Caco-2 (cell line): ENCODE measurements around the gene ARHGAP42. TPM values are rescaled to one million over a fixed set of nuclear protein-coding genes. Genes with fewer than 3 reads are reported as not detected.

Experiments
- BruUV-seq: library from RNA; stranded (reverse); fragments of 400-500 nt; replicated peaks from 2 replicates; lab custom pipeline; 2021; lab: Mats Ljungman, UMichigan
- CTCF ChIA-PET: fragments of 300-600 bp; sonication (Branson Sonifier 250); formaldehyde crosslinking; loops from one replicate; lab custom pipeline; 2022; ENCODE audit warnings: antibody characterized with exemption; lab: Charles Lee
- POLR2A ChIA-PET: fragments of 300-600 bp; sonication (Branson Sonifier 250); formaldehyde crosslinking; loops from one replicate; lab custom pipeline; 2022; ENCODE audit warnings: antibody characterized with exemption; lab: Charles Lee
- DNase-seq, 2 experiments: peaks; one replicate each; pipeline versions ENCODE4 v3.0.0 to v3.0.0-alpha.2; 2020 to 2022
- H3K27me3 ChIP-seq: replicated peaks from 2 replicates; pipeline ENCODE4 v1.6.0; 2011; ENCODE audit warnings: low read length; ENCODE audit not compliant: control insufficient read depth, insufficient read depth
- H3K36me3 ChIP-seq: 2 replicates; pipeline ENCODE4 v1.5.1; 2011; ENCODE audit warnings: low read length; ENCODE audit not compliant: control insufficient read depth, insufficient read depth
- H3K4me1 ChIP-seq: fragments of 250-450 bp; sonication (Bioruptor Pico); 2 replicates; pipeline ENCODE4 v1.5.1; 2020; ENCODE audit warnings: mild to moderate bottlenecking
- H3K4me3 ChIP-seq: 2 replicates; pipeline ENCODE4 v1.5.1; 2011; ENCODE audit warnings: low read depth, mild to moderate bottlenecking, control low read depth, low read length
- H3K9me3 ChIP-seq: fragments of 250-450 bp; sonication (Bioruptor Pico); 2 replicates; pipeline ENCODE4 v1.5.1; 2020; ENCODE audit warnings: mild to moderate bottlenecking, moderate library complexity
- H3K27ac Mint-ChIP-seq: one replicate; pipeline ENCODE4 v1.8.0; 2022; ENCODE audit warnings: mixed read lengths; ENCODE audit not compliant: unreplicated experiment
- H3K27me3 Mint-ChIP-seq: one replicate; pipeline ENCODE4 v1.8.0; 2022; ENCODE audit warnings: mixed read lengths; ENCODE audit not compliant: insufficient read depth, unreplicated experiment
- H3K36me3 Mint-ChIP-seq: one replicate; pipeline ENCODE4 v1.8.0; 2022; ENCODE audit warnings: mild to moderate bottlenecking, mixed read lengths; ENCODE audit not compliant: insufficient read depth, unreplicated experiment
- H3K4me1 Mint-ChIP-seq: one replicate; pipeline ENCODE4 v1.8.0; 2022; ENCODE audit warnings: low read depth, mixed read lengths; ENCODE audit not compliant: unreplicated experiment
- H3K4me3 Mint-ChIP-seq: one replicate; pipeline ENCODE4 v1.8.0; 2022; ENCODE audit warnings: mild to moderate bottlenecking, moderate library complexity, mixed read lengths; ENCODE audit not compliant: unreplicated experiment
- H3K9me3 Mint-ChIP-seq: one replicate; pipeline ENCODE4 v1.8.0; 2022; ENCODE audit warnings: mixed read lengths; ENCODE audit not compliant: unreplicated experiment
- intact Hi-C: fragments of 100-400 bp; cut with micrococcal nuclease; formaldehyde crosslinking; loops from one replicate; pipeline ENCODE4 v1.10.0; 2022; ENCODE audit not compliant: unreplicated experiment
- total RNA-seq: library from RNA; stranded (reverse); gene quantifications from 2 replicates; pipeline ENCODE4 v1.2.3, GENCODE V29; 2022
- TF ChIP-seq, protein P1 (sequence below), 2 experiments: fragments of 200-600 bp in 1 of 2; IDR thresholded peaks; 1 replicate in 1 of 2; 2 replicates in 1 of 2; pipeline versions ENCODE4 v1.5.1 to v1.8.0; 2011 to 2022; ENCODE audit warnings: antibody characterized with exemption in 1 of 2, control low read depth in 1 of 2, inconsistent platforms in 1 of 2, low read depth in 1 of 2, low read length in 1 of 2, mild to moderate bottlenecking in 1 of 2, moderate library complexity in 1 of 2; ENCODE audit not compliant: insufficient read depth in 1 of 2, severe bottlenecking in 1 of 2, unreplicated experiment in 1 of 2

ARHGAP42 gene
- total RNA-seq, 1 experiment from 2014 or later, result 8.4 TPM

- no peak overlapping the region for H3K27ac Mint-ChIP-seq
- no peak overlapping the region for H3K4me3 Mint-ChIP-seq
- H3K4me1 ChIP-seq, result peaks cover 12% of the 10 kb centered on the region
- H3K27me3 ChIP-seq, result no peaks in the 10 kb centered on the region
- H3K36me3 Mint-ChIP-seq, result no peaks in the 10 kb centered on the region
- ChIA-PET POLR2A (no interaction called here), CTCF (no interaction called here)
- intact Hi-C loops, result no loop called here
- H3K27me3 Mint-ChIP-seq, result no peaks in the 10 kb centered on the region
- H3K9me3 ChIP-seq, result no peaks in the 10 kb centered on the region
- TF ChIP-seq, protein P1, sequence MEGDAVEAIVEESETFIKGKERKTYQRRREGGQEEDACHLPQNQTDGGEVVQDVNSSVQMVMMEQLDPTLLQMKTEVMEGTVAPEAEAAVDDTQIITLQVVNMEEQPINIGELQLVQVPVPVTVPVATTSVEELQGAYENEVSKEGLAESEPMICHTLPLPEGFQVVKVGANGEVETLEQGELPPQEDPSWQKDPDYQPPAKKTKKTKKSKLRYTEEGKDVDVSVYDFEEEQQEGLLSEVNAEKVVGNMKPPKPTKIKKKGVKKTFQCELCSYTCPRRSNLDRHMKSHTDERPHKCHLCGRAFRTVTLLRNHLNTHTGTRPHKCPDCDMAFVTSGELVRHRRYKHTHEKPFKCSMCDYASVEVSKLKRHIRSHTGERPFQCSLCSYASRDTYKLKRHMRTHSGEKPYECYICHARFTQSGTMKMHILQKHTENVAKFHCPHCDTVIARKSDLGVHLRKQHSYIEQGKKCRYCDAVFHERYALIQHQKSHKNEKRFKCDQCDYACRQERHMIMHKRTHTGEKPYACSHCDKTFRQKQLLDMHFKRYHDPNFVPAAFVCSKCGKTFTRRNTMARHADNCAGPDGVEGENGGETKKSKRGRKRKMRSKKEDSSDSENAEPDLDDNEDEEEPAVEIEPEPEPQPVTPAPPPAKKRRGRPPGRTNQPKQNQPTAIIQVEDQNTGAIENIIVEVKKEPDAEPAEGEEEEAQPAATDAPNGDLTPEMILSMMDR (IDR thresholded peaks at IDR 0.05; ENCODE audit: insufficient read depth in 1 of 2, low read depth in 1 of 2, low read length in 1 of 2, severe bottlenecking in 1 of 2, unreplicated experiment in 1 of 2), result no peak
- H3K4me3 ChIP-seq, result no peak overlapping the region
- no TSS peak for BruUV-seq
- no peaks in the 10 kb centered on the region for H3K4me1 Mint-ChIP-seq
- no peaks in the 10 kb centered on the region for H3K36me3 ChIP-seq
- no peak for DNase-seq
- H3K9me3 Mint-ChIP-seq, result no peaks in the 10 kb centered on the region
Measured at GRCh38 chr11:100869328-100869727, 182.2 kb downstream of the ARHGAP42 start.

GRCh38 chr11:100870138-100870537 is 183.1 kb downstream of the ARHGAP42 start:
- H3K36me3 Mint-ChIP-seq, result no peaks in the 10 kb centered on the region
- peaks cover 12% of the 10 kb centered on the region for H3K4me1 ChIP-seq
- no peaks in the 10 kb centered on the region for H3K9me3 Mint-ChIP-seq
- H3K4me1 Mint-ChIP-seq, result no peaks in the 10 kb centered on the region
- no peaks in the 10 kb centered on the region for H3K27me3 ChIP-seq
- no peaks in the 10 kb centered on the region for H3K9me3 ChIP-seq
- intact Hi-C loops, result loop anchor here (2.0 kb wide), 1 partner anchor 61 kb away; no protein-coding TSS in a partner anchor
- TF ChIP-seq, protein P1 (IDR thresholded peaks at IDR 0.05; ENCODE audit: insufficient read depth in 1 of 2, low read depth in 1 of 2, low read length in 1 of 2, severe bottlenecking in 1 of 2, unreplicated experiment in 1 of 2), result no peak
- BruUV-seq, result no TSS peak
- no peak overlapping the region for H3K27ac Mint-ChIP-seq
- DNase-seq, result no peak
- no peak overlapping the region for H3K4me3 ChIP-seq
- H3K27me3 Mint-ChIP-seq, result no peaks in the 10 kb centered on the region
- POLR2A ChIA-PET, result no interaction called here
- H3K4me3 Mint-ChIP-seq, result no peak overlapping the region
- H3K36me3 ChIP-seq, result no peaks in the 10 kb centered on the region
- CTCF ChIA-PET, result no interaction called here

DNA sequence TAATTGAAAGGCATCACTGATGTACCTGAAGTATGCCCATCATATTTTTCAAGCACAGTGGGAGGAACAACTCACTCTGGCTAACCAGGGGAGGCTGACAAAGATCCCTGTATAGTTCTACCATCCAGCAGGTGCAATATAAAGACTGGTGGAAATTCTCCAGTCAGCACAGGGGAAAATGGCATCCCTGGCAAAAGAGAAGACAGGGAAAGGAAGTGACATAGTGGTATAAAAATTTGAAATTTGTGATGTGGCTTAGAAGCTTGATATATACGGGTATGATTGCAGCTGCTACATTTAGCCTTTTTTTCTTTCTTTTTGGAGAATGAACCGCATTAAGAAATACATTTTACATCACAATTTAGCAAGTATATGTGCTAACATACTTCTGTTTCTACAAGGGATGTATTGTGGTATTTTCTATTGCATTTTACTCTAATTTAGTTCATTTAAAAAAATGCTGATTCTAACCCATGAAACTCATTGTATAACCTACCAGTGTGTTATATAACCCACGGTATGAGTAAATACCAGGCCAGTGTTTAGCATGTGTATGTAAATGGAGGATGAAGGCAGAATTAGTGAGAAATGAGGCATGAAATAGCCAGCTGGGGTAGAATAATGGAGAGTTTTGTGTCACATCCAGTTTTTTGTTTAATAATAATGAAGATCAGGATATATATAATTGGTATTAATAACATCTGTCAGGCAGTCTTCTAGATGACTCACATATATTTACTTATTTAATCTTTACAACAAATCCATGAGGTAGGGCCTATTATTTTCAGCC is 186.1 kb downstream of the ARHGAP42 start:
- Mint-ChIP-seq H3K4me1 (no peaks in the 10 kb centered on the region), H3K27me3 (no peaks in the 10 kb centered on the region), H3K4me3 (no peak overlapping the region), H3K27ac (no peak overlapping the region), H3K9me3 (no peaks in the 10 kb centered on the region), H3K36me3 (no peaks in the 10 kb centered on the region)
- ChIA-PET POLR2A (no interaction called here), CTCF (interaction anchor here (0.6 kb wide), 1 partner anchor 107 kb away, joined by 3 read pairs; no protein-coding TSS in a partner anchor)
- intact Hi-C loops, result no loop called here
- BruUV-seq, result no TSS peak
- TF ChIP-seq, protein P1 (IDR thresholded peaks at IDR 0.05; ENCODE audit: insufficient read depth in 1 of 2, low read depth in 1 of 2, low read length in 1 of 2, severe bottlenecking in 1 of 2, unreplicated experiment in 1 of 2), result no peak
- DNase-seq, result no peak
- Histone ChIP-seq H3K4me1 (peaks cover 17% of the 10 kb centered on the region), H3K4me3 (no peak overlapping the region), H3K36me3 (no peaks in the 10 kb centered on the region), H3K27me3 (no peaks in the 10 kb centered on the region), H3K9me3 (no peaks in the 10 kb centered on the region)
